Prostate gland (tissue), 2 donors: Measurements from ENCODE around the gene KREMEN1.

ENCODE experiments used
- CTCF ChIP-seq, 4 experiments: fragments of 200-600 bp in 2 of 4; fragments of 450-650 bp in 2 of 4; sonication (generic) in 2 of 4; IDR thresholded peaks; 1 replicate in 3 of 4; 2 replicates in 1 of 4; pipeline ENCODE4 v1.5.1; 2016 to 2019; ENCODE audit warnings: antibody characterized with exemption in 4 of 4, mild to moderate bottlenecking in 2 of 4, moderate library complexity in 2 of 4
- POLR2A ChIP-seq: fragments of 450-650 bp; IDR thresholded peaks from one replicate; pipeline ENCODE4 v1.6.1; 2016; ENCODE audit warnings: antibody characterized with exemption, mild to moderate bottlenecking

- no peak for TF ChIP-seq CTCF (IDR thresholded peaks at IDR 0.05)
- TF ChIP-seq POLR2A = no peak
These were observed 56.3 kb downstream of the KREMEN1 start for GRCh38 chr22:29128891-29129807.
